HG02973 (cell line): ENCODE results near the gene CD99L2.

Experiments
- ATAC-seq: cut with Tn5 transposase; IDR thresholded peaks from one replicate; pipeline ENCODE4 v1.9.1; 2021; ENCODE audit warnings: moderate library complexity; ENCODE audit not compliant: unreplicated experiment

CD99L2 gene

GRCh38 chrX:150898343-150899190 is at the start of gene CD99L2:
TSS of gene CD99L2 (minus strand) at chrX:150898668. CDS start at chrX:150898588, 80 bp downstream.
- peak; percentile 94 for ATAC-seq

GRCh38 chrX:150944233-150944632 is 45.8 kb upstream of the CD99L2 start:
- ATAC-seq, result no peak

GRCh38 chrX:150942942-150943594 is 44.6 kb upstream of the CD99L2 start:
- ATAC-seq, result no peak

- ATAC-seq, result no peak
Measured at GRCh38 chrX:150941580-150941979, 43.1 kb upstream of the CD99L2 start.

GRCh38 chrX:150940844-150941495 is 42.5 kb upstream of the CD99L2 start:
- no peak for ATAC-seq

- ATAC-seq, result no peak
Measured at GRCh38 chrX:150936556-150936955, 38.1 kb upstream of the CD99L2 start.

GRCh38 chrX:150935467-150935866 is 37.0 kb upstream of the CD99L2 start:
- no peak for ATAC-seq

- ATAC-seq, result no peak
Measured at GRCh38 chrX:150934453-150934852, 36.0 kb upstream of the CD99L2 start.

GRCh38 chrX:150933945-150934350 is 35.5 kb upstream of the CD99L2 start:
- ATAC-seq, result no peak

- no peak for ATAC-seq
Measured at GRCh38 chrX:150929058-150929457, 30.6 kb upstream of the CD99L2 start.

GRCh38 chrX:150926791-150927190 is 28.3 kb upstream of the CD99L2 start:
- ATAC-seq, result no peak

GRCh38 chrX:150926304-150926703 is 27.8 kb upstream of the CD99L2 start:
- no peak for ATAC-seq

- no peak for ATAC-seq
Measured at GRCh38 chrX:150919401-150919800, 20.9 kb upstream of the CD99L2 start.

GRCh38 chrX:150913511-150913910 is 15.0 kb upstream of the CD99L2 start:
- no peak for ATAC-seq

- no peak for ATAC-seq
Measured at GRCh38 chrX:150907474-150907873, 9.0 kb upstream of the CD99L2 start.

- ATAC-seq, result no peak
Measured at GRCh38 chrX:150906694-150907093, 8.2 kb upstream of the CD99L2 start.

GRCh38 chrX:150905293-150905692 is 6.8 kb upstream of the CD99L2 start:
- ATAC-seq, result no peak

GRCh38 chrX:150903110-150903508 is 4.6 kb upstream of the CD99L2 start:
- no peak for ATAC-seq

GRCh38 chrX:150902434-150903109 is 4.1 kb upstream of the CD99L2 start:
- ATAC-seq, result no peak

GRCh38 chrX:150899191-150899757 is 806 bp upstream of the CD99L2 start:
- ATAC-seq, result peak; percentile 35
